GM18951 (cell line): ENCODE measurements around the gene ARHGAP15.

Experiments used
- POLR2A ChIP-seq: IDR thresholded peaks from 4 replicates; pipeline ENCODE4 v1.6.1; 2011; ENCODE audit warnings: mild to moderate bottlenecking; ENCODE audit not compliant: insufficient read length, insufficient read depth; ENCODE audit errors: extremely low read depth
- in situ Hi-C: fragments of 300-500 bp; cut with MboI; formaldehyde crosslinking; loops from one replicate; pipeline ENCODE4 v1.12.0; 2022; ENCODE audit warnings: low sequenced_read_pairs, mixed read lengths, inconsistent platforms; ENCODE audit not compliant: unreplicated experiment

ARHGAP15 gene

GRCh38 chr2:143477714-143478443 lies 348.7 kb downstream of the ARHGAP15 start:
- in situ Hi-C loops = no loop called here
- TF ChIP-seq POLR2A = no peak

GRCh38 chr2:143480086-143480485 lies 350.9 kb downstream of the ARHGAP15 start:
- no peak for TF ChIP-seq POLR2A
- in situ Hi-C loops = no loop called here

- TF ChIP-seq POLR2A = no peak
- in situ Hi-C loops = no loop called here
Observed at GRCh38 chr2:143480601-143481236, 351.5 kb downstream of the ARHGAP15 start.

DNA sequence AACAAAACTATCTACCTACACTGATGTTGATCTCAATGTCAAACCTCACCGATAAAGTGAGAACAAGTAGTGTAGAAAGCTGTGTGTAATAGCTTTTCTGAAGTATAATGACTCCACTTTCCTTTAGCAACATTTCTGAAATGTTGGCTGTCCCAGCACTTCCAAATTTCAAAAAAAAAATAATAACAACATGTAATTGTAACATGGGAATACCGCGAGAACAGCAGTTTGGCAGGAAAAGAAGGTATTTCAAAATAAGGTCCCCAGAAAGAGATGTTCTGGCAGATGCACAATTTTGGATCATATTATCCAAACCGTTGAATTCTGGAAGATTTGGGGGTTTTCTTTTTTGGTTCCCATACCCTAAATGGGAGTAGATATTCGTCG lies 352.0 kb downstream of the ARHGAP15 start:
- in situ Hi-C loops = no loop called here
- no peak for TF ChIP-seq POLR2A

DNA sequence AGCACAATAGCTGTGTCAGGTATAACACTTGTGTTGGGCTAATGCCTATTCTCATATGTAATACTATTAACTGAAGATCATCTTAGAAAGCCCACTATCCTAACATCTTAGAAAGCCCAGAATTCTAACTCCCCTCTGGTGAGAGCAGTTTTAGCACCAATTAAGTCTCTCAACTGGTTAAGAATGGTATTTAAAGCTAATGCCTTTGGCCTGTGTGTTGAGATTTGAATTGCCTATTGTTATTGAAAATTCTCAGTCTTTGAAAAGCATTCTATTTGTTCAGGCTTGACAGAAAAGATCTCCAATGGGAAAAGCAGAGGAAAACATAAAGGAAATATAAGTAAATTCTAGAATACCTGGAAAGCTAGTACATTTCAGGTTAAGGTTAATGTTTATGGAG lies 352.5 kb downstream of the ARHGAP15 start:
- TF ChIP-seq POLR2A = no peak
- in situ Hi-C loops = no loop called here

GRCh38 chr2:143482316-143482715 lies 353.1 kb downstream of the ARHGAP15 start:
- in situ Hi-C loops = no loop called here
- TF ChIP-seq POLR2A = no peak

GRCh38 chr2:143482771-143483170 lies 353.6 kb downstream of the ARHGAP15 start:
- in situ Hi-C loops = no loop called here
- TF ChIP-seq POLR2A = no peak

DNA sequence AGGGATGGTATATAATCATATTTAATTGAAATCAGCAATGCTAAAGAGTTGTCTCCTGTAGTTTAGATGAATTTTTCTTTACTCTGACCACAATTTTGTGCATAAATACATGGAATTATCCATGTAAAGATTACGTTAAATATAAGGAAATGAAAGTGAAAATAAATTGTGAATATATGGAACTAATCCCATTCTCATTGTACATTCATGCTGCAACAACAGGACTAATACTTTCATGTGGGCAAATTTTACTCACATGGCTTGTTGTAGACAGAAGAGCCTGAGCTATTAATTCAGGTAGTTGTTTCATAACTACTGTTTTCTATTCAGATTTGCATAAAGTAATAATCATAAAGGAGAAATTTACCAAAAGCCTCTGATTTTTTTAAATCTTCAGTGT lies 357.8 kb downstream of the ARHGAP15 start:
- no peak for TF ChIP-seq POLR2A
- in situ Hi-C loops = no loop called here

- TF ChIP-seq POLR2A = no peak
- in situ Hi-C loops = no loop called here
Observed at GRCh38 chr2:143489145-143489544, 359.9 kb downstream of the ARHGAP15 start.

DNA sequence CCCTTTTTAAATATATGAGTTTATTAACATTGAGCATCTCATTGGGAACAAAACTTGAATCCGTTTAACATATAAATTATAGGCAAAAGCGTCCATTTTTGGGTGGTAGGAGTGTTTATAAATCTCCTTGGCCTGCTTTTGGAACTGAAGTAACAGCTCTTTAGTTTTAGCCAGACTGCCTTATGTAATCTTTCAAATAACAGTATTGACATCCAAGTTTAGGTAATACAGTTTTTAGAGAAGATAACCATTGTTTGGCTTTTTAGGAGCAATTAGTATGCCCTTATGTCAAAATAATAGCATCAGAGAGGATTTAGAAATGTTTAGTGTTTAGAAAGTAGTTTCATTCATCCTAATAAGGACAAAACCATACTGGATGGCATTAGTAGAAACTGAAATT lies 361.9 kb downstream of the ARHGAP15 start:
- TF ChIP-seq POLR2A = no peak
- in situ Hi-C loops = no loop called here

DNA sequence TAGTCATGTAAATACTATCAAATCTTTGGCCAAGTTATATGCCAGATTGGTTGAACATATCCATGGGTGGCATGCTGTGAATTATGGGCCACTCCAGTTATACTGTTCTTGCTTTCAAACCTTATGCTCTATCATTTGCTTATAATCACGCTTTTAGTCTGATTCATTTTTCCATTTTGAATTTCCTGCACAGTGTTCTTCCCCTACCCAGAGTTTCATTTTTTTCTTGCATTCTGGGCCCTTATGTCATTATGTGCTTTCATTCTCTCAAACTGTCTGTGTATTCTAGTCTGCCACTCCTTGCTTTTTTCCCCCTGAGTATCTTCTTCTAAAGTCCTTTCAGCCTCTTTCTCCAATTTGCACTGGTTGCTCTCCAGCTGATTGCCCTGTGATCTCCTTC lies 364.1 kb downstream of the ARHGAP15 start:
- no peak for TF ChIP-seq POLR2A
- in situ Hi-C loops = no loop called here

- in situ Hi-C loops = no loop called here
- no peak for TF ChIP-seq POLR2A
Observed at GRCh38 chr2:143497726-143498125, 368.5 kb downstream of the ARHGAP15 start.

DNA sequence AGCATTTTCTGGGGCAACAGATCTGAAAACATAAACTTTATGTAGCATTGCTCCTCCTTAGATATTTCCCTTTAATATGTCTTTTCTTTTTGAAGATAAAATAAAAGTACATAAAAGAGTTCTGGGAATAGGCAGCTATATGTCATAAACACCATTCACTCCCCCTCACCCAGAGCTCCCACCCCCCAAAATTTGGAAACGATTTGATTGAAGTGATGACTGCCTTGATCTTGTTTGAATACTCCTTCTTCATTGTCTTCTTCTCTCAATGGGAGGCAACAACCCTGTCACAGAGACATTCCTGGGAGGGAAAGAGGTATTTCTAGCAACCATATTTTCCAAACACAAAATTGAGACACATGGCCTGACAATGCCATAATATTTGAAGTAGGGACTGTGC lies 369.3 kb downstream of the ARHGAP15 start:
- no peak for TF ChIP-seq POLR2A
- in situ Hi-C loops = no loop called here

GRCh38 chr2:143499061-143499460 lies 369.8 kb downstream of the ARHGAP15 start:
- no peak for TF ChIP-seq POLR2A
- in situ Hi-C loops = no loop called here

GRCh38 chr2:143501106-143501676 lies 372.0 kb downstream of the ARHGAP15 start:
- in situ Hi-C loops = no loop called here
- TF ChIP-seq POLR2A = no peak

DNA sequence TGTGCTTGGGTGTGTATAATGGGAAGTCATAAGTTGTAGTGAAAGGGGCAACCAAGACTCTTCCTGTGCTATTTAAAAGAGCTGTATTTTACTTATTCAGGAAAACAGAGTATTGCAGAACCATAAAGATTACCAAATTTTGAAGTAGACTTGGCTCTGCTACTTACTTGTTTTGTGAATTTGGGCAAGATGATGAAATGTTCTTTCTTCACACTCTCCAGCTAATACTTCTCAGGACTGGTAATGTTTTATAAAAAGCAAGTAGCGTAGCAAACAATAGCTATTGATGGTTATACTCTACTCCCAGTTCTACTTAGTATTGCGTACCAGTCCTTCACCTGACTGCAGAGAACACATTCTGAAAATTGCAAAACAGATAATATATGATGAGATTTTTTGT lies 374.1 kb downstream of the ARHGAP15 start:
- TF ChIP-seq POLR2A = no peak

More for the DNA sequence above, 374.1 kb downstream of the ARHGAP15 start:
- in situ Hi-C loops = no loop called here
